Sigmoid colon (tissue), 7 donors: ENCODE results near the gene ANTXR2. TPM values are rescaled to one million over a fixed set of nuclear protein-coding genes. Genes with fewer than 3 reads are reported as not detected.

Experiments used
- DNase-seq: peaks from one replicate; pipeline ENCODE4 v3.0.0-alpha.2; 2019
- H3K27ac ChIP-seq, 4 donors: fragments of 200-600 bp; sonication (generic); one replicate each; pipeline ENCODE4 v1.5.1; 2016 to 2019; ENCODE audit warnings: mild to moderate bottlenecking in 1 of 4
- H3K27me3 ChIP-seq, 3 donors: fragments of 200-600 bp; sonication (generic); one replicate each; pipeline ENCODE4 v1.5.1; 2019; ENCODE audit warnings: mild to moderate bottlenecking in 1 of 3
- H3K36me3 ChIP-seq, 4 donors: fragments of 200-600 bp; sonication (generic); one replicate each; pipeline ENCODE4 v1.5.1; 2016 to 2019
- H3K4me1 ChIP-seq, 4 donors: fragments of 200-600 bp; sonication (generic); one replicate each; pipeline ENCODE4 v1.5.1; 2017 to 2019
- H3K4me3 ChIP-seq, 4 donors: fragments of 200-600 bp; sonication (generic); one replicate each; pipeline ENCODE4 v1.5.1; 2017 to 2019; ENCODE audit warnings: mild to moderate bottlenecking in 2 of 4, moderate library complexity in 1 of 4
- H3K9me3 ChIP-seq, 4 donors: fragments of 200-600 bp in 3 of 4; sonication (generic) in 3 of 4; one replicate each; pipeline versions ENCODE4 v1.5.1 to v1.6.1; 2013 to 2019
- CTCF ChIP-seq, 4 experiments: fragments of 450-650 bp in 3 of 4; fragments of 200-600 bp in 1 of 4; IDR thresholded peaks; one replicate each; pipeline ENCODE4 v1.5.1; 2016 to 2019; ENCODE audit warnings: antibody characterized with exemption in 4 of 4, mild to moderate bottlenecking in 3 of 4, moderate library complexity in 2 of 4
- EP300 ChIP-seq, 4 donors: sonication (generic); formaldehyde crosslinking; IDR thresholded peaks; one replicate each; pipeline ENCODE4 v1.6.1; 2017; ENCODE audit warnings: antibody characterized with exemption in 4 of 4
- POLR2A ChIP-seq, 2 donors: fragments of 450-650 bp; IDR thresholded peaks; one replicate each; pipeline ENCODE4 v1.6.1; 2016; ENCODE audit warnings: antibody characterized with exemption in 2 of 2, mild to moderate bottlenecking in 2 of 2, moderate library complexity in 2 of 2
- POLR2AphosphoS5 ChIP-seq, 4 donors: sonication (generic); formaldehyde crosslinking; IDR thresholded peaks; one replicate each; pipeline ENCODE4 v1.6.1; 2017; ENCODE audit warnings: antibody characterized with exemption in 4 of 4
- WGBS, 2 donors: extraction: QIAGEN DNeasy Blood & Tissue Kit; methylation state at CpG; one replicate each; pipeline ENCODE4 v1.1.7; 2013; 5-methylcytosine and 5-hydroxymethylcytosine counted together
- intact Hi-C: fragments of 100-400 bp; cut with DNase I; formaldehyde crosslinking; loops from one replicate; pipeline ENCODE4 v1.15.1; 2023
- polyA plus RNA-seq, 3 donors: library from polyadenylated mRNA; stranded (reverse); fragments of 200-250 nt; gene quantifications; one replicate each; pipeline ENCODE4 v1.2.3, GENCODE V29; 2013
- total RNA-seq, 4 donors: library from RNA; depleted of rRNA; stranded (reverse); fragments of >200 nt; gene quantifications; one replicate each; pipeline ENCODE4 v1.1.0, GENCODE V29; 2016
- donor health status: healthy with polysubstance abuse.
- donor health status: Bipolar disorder and iron deficiency.
- donor health status: healthy.

ANTXR2 gene
- total and polyA plus RNA-seq, 7 donors = 11.4 to 237 (median 170) TPM

GRCh38 chr4:79851625-79852304 is 221.3 kb downstream of the ANTXR2 start:
- intact Hi-C loops = no loop called here
- no peaks in the 10 kb centered on the region for H3K9me3 ChIP-seq
- H3K4me1 ChIP-seq = peaks cover 0 to 21% (median 12%) of the 10 kb centered on the region in 4 donors
- peak overlapping the region in 1 of 4 donors; percentile 5 for H3K27ac ChIP-seq
- no peaks in the 10 kb centered on the region for H3K36me3 ChIP-seq
- no peak overlapping the region for H3K4me3 ChIP-seq
- TF ChIP-seq EP300 (IDR thresholded peaks at IDR 0.05) (no peak), POLR2AphosphoS5 (IDR thresholded peaks at IDR 0.05) (no peak), POLR2A (IDR thresholded peaks at IDR 0.05) (no peak), CTCF (IDR thresholded peaks at IDR 0.05) (no peak)
- no peak for DNase-seq
- WGBS, 2 donors = 73 to 86% methylated on average over 1 of the region's 1 CpG
- H3K27me3 ChIP-seq = no peaks in the 10 kb centered on the region

Other genes with a start within 250 kb of the ANTXR2 start
- gene PRDM8, start 124.3 kb upstream of the ANTXR2 start, total RNA-seq = 10 to 100 TPM; 14.3 to 17.4 (median 15.6) TPM
- 1 to 10 TPM in 2 of 3 donors, not detected in 1; 1.2 to 2.8 TPM for gene PRDM8, start 124.3 kb upstream of the ANTXR2 start, polyA plus RNA-seq
- 1 to 10 TPM in 3 of 4 donors, under 1 TPM in 1; 0.33 to 6.2 (median 1.1) TPM for gene FGF5, start 193.4 kb upstream of the ANTXR2 start, total RNA-seq
- under 1 TPM in 1 of 3 donors, not detected in 2; 0.03 TPM for gene FGF5, start 193.4 kb upstream of the ANTXR2 start, polyA plus RNA-seq